Uterus (tissue), 2 donors: Measurements from ENCODE around the gene CDC37.

Source experiments
- CTCF ChIP-seq, 4 experiments: fragments of 200-600 bp in 2 of 4; fragments of 450-650 bp in 2 of 4; sonication (generic) in 2 of 4; IDR thresholded peaks; one replicate each; pipeline ENCODE4 v1.5.1; 2016 to 2019; ENCODE audit warnings: antibody characterized with exemption in 4 of 4, mild to moderate bottlenecking in 2 of 4, moderate library complexity in 1 of 4
- POLR2A ChIP-seq, 2 donors: fragments of 450-650 bp; IDR thresholded peaks; one replicate each; pipeline ENCODE4 v1.6.1; 2016; ENCODE audit warnings: antibody characterized with exemption in 2 of 2, mild to moderate bottlenecking in 1 of 2, moderate library complexity in 1 of 2

GRCh38 chr19:10343495-10343894, 59.8 kb downstream of the CDC37 start:
- TF ChIP-seq CTCF (IDR thresholded peaks at IDR 0.05) (no peak), POLR2A (IDR thresholded peaks at IDR 0.05) (no peak)
